Measurements from ENCODE around the gene LZTFL1. TPM values are rescaled to one million over a fixed set of nuclear protein-coding genes. Genes with fewer than 3 reads are reported as not detected.

Gene LZTFL1
- total RNA-seq, 1 experiment from 2014 or later, result 10.6 TPM

DNA sequence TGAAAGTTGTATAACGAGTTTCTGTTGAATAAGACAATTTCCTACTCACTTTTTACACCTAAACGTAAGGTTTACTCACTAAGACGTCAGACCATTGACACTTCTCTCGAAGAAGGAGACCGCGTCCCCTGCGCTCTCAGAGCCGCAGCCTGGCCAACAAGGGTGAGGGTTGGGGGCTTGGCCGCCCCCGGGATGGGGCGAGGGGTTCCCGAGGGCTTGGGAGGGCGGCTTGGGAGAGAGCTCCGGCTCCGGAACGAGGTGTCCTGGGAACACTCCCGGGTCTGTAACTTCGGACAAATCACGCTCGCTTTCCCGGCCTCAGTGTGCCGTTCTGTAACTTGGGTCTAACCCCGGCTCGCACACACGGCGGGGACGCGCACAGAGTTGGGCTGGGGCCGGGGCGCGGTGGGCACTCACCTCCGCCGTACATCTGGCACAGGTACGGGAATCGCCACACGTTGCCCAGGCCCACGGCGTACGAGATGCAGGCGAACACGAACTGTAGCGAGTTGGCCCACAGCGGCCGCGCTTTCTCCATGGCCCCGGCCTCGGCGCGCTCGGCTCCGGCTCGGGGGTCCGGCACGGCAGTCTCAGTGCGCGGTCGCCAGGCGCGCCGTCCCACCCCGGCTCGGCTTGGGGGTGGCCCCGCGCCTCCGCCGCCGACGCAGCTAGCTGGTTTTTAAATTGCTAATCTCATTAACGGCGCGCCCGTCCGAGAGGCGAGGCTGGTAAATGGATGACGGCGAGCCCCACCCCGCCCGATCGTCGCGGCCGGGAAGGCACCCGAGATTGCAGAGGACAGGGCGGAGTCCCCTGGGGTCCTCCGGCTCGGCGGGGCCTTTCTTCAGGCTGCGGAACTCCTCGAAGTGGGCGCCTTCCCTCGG is 45.8 kb downstream of the LZTFL1 start, which contains the start of gene SLC6A20:
Gene SLC6A20 (minus strand): TSS at position 655 of the 884 bp plus-strand sequence. CDS start 117 bp downstream, at position 538.
- Histone ChIP-seq H3K27me3 (replicated peaks; ENCODE audit: insufficient read depth, low read depth, low read length, poor library complexity) (peaks cover 29% of the 10 kb centered on the region), H3K27ac (ENCODE audit: low read depth, low read length, poor library complexity, severe bottlenecking) (no peak within 1 kb of the TSS), H3K4me3 (ENCODE audit: low read depth, low read length, poor library complexity, severe bottlenecking) (peak within 1 kb of the TSS; percentile 42), H3K4me1 (ENCODE audit: insufficient read depth, low read length, poor library complexity, severe bottlenecking) (no peaks in the 10 kb centered on the region), H3K9me3 (ENCODE audit: low read depth, low read length, poor library complexity, severe bottlenecking) (no peaks in the 10 kb centered on the region), H3K36me3 (ENCODE audit: insufficient read depth, low read length, poor library complexity, severe bottlenecking) (no peaks in the 10 kb centered on the region)
- ChIA-PET CTCF (no interaction called here), POLR2A (ENCODE audit: low non-redundant PET) (no interaction called here)
- no TSS peak for BruUV-seq (replicated peaks)
- intact Hi-C loops (cut with micrococcal nuclease; ENCODE audit: unreplicated experiment), result no loop called here
- no peak for DNase-seq (ENCODE audit: low spot score)
- TF ChIP-seq, protein P1, sequence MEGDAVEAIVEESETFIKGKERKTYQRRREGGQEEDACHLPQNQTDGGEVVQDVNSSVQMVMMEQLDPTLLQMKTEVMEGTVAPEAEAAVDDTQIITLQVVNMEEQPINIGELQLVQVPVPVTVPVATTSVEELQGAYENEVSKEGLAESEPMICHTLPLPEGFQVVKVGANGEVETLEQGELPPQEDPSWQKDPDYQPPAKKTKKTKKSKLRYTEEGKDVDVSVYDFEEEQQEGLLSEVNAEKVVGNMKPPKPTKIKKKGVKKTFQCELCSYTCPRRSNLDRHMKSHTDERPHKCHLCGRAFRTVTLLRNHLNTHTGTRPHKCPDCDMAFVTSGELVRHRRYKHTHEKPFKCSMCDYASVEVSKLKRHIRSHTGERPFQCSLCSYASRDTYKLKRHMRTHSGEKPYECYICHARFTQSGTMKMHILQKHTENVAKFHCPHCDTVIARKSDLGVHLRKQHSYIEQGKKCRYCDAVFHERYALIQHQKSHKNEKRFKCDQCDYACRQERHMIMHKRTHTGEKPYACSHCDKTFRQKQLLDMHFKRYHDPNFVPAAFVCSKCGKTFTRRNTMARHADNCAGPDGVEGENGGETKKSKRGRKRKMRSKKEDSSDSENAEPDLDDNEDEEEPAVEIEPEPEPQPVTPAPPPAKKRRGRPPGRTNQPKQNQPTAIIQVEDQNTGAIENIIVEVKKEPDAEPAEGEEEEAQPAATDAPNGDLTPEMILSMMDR (conservative IDR thresholded peaks at IDR 0.05; ENCODE audit: low read depth, low read length), result no peak
- TF ChIP-seq EZH2 (IDR thresholded peaks at IDR 0.05; ENCODE audit: borderline replicate concordance, low read depth, low read length, poor library complexity, severe bottlenecking), result no peak

DNA sequence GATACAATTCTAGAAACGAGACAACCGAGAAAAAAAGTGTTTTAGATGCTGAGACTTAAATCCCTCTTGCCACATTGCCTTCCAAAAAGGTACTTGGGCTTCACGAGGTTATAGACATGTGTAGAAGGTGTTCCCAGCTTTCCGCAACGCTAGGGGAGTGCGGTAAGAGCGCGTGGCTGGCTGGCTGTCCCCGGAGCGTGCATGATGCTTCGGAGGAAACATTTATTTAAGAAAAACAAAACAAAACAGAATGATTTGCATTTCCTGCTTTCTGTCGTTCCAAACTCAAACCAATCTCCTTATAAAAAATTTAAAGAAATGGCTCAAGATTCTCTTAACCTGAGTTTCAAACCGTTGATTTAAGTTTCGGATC is 46.4 kb downstream of the LZTFL1 start:
- peaks cover 29% of the 10 kb centered on the region for H3K27me3 ChIP-seq (replicated peaks; ENCODE audit: insufficient read depth, low read depth, low read length, poor library complexity)
- H3K4me3 ChIP-seq (ENCODE audit: low read depth, low read length, poor library complexity, severe bottlenecking), result peak overlapping the region; percentile 42
- CTCF ChIA-PET, result no interaction called here
- no peaks in the 10 kb centered on the region for H3K36me3 ChIP-seq (ENCODE audit: insufficient read depth, low read length, poor library complexity, severe bottlenecking)
- TF ChIP-seq, protein P1 (conservative IDR thresholded peaks at IDR 0.05; ENCODE audit: low read depth, low read length), result no peak
- TF ChIP-seq EZH2 (IDR thresholded peaks at IDR 0.05; ENCODE audit: borderline replicate concordance, low read depth, low read length, poor library complexity, severe bottlenecking), result no peak
- H3K4me1 ChIP-seq (ENCODE audit: insufficient read depth, low read length, poor library complexity, severe bottlenecking), result no peaks in the 10 kb centered on the region
- BruUV-seq (replicated peaks), result no TSS peak
- no peak for DNase-seq (ENCODE audit: low spot score)
- POLR2A ChIA-PET (ENCODE audit: low non-redundant PET), result no interaction called here
- no peak overlapping the region for H3K27ac ChIP-seq (ENCODE audit: low read depth, low read length, poor library complexity, severe bottlenecking)
- no peaks in the 10 kb centered on the region for H3K9me3 ChIP-seq (ENCODE audit: low read depth, low read length, poor library complexity, severe bottlenecking)
- intact Hi-C loops (cut with micrococcal nuclease; ENCODE audit: unreplicated experiment), result no loop called here

DNA sequence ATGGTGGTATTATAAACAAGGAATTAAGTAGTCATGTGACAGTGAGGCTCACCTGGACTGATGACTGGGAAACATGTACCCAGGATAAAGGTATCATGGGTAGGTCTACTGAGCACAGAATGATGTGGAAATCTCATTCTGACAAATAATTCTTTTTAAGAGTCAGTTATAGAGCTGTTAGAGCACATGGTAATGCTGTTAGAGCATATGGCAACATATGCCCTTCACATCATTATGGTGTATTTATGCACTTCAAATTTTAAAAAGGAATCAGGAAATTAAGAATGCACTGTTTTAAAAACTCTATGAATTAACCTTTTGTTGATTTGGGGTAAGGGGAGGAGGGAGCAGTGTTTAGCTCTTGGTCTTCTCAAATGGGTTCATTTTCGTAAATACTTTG is 47.3 kb downstream of the LZTFL1 start:
- no TSS peak for BruUV-seq (replicated peaks)

More for the DNA sequence above, 47.3 kb downstream of the LZTFL1 start:
- H3K36me3 ChIP-seq (ENCODE audit: insufficient read depth, low read length, poor library complexity, severe bottlenecking), result no peaks in the 10 kb centered on the region
- no peak for DNase-seq (ENCODE audit: low spot score)
- H3K27me3 ChIP-seq (replicated peaks; ENCODE audit: insufficient read depth, low read depth, low read length, poor library complexity), result peaks cover 29% of the 10 kb centered on the region
- no peak overlapping the region for H3K4me3 ChIP-seq (ENCODE audit: low read depth, low read length, poor library complexity, severe bottlenecking)
- no peaks in the 10 kb centered on the region for H3K9me3 ChIP-seq (ENCODE audit: low read depth, low read length, poor library complexity, severe bottlenecking)
- ChIA-PET POLR2A (ENCODE audit: low non-redundant PET) (no interaction called here), CTCF (no interaction called here)
- intact Hi-C loops (cut with micrococcal nuclease; ENCODE audit: unreplicated experiment), result no loop called here
- H3K4me1 ChIP-seq (ENCODE audit: insufficient read depth, low read length, poor library complexity, severe bottlenecking), result no peaks in the 10 kb centered on the region
- no peak for TF ChIP-seq EZH2 (IDR thresholded peaks at IDR 0.05; ENCODE audit: borderline replicate concordance, low read depth, low read length, poor library complexity, severe bottlenecking)
- TF ChIP-seq, protein P1 (conservative IDR thresholded peaks at IDR 0.05; ENCODE audit: low read depth, low read length), result no peak
- H3K27ac ChIP-seq (ENCODE audit: low read depth, low read length, poor library complexity, severe bottlenecking), result no peak overlapping the region
